M059J (cell line): Measurements from ENCODE around the gene TNS1. TPM values are rescaled to one million over a fixed set of nuclear protein-coding genes. Genes with fewer than 3 reads are reported as not detected.
"Not testable (repeated sequence)": the region's sequence is repeated elsewhere in the genome, so short reads cannot be mapped to it uniquely, and the experiment has no call there.

Source experiments
- DNase-seq: peaks from one replicate; pipeline ENCODE4 v3.0.0-alpha.2; 2012; ENCODE audit warnings: low read depth
- total RNA-seq: library from RNA; depleted of rRNA; stranded (reverse); fragments of >200 nt; shearing (Covaris generic); gene quantifications from 2 replicates; pipeline ENCODE4 v1.2.3, GENCODE V29; 2014

Gene TNS1
- total RNA-seq, 1 experiment from 2014 or later = 2.6 TPM

GRCh38 chr2:218029366-218030360 lies 26.9 kb upstream of the TNS1 start:
- no peak for DNase-seq

DNA sequence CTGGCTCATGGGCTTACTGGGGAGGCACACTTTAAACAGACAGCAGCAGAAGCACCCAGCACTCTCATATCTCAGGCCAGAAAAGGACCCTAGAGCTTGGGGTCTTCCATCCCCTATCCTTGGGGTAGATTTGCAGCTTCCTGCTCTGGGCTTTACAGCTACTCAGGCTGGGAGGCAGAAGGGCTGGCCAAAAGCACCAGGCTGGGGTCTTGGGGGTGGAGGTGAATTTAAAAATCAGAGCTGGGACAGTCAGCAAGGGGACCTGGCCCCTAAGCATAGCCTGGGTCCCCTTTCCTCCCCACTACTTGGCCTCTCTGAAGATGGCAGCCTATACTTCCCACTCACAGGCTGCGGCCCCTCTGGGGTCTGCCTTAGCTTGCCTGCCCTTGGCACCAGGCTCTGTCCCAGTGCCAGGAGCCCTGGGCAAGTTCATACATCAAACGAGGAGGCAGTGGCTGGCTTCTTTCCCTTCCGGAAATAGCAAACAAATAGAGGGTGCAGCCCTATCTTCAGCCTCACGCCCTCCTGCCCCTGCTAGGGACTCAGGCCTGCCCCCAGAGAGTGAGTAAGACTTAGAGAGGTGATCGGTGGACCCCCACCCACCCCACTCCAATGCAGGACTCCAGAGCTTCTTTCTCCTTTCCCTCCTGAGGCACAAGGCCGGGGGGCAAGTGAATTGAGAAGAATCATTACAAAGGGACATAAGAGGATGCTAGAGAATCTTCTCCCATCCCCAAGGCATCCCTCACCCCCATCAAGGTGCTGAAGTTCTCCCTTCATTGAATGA lies 26.0 kb upstream of the TNS1 start:
- DNase-seq = no peak

GRCh38 chr2:218028189-218028495 lies 25.3 kb upstream of the TNS1 start:
- DNase-seq = no peak

GRCh38 chr2:218027426-218028188 lies 24.8 kb upstream of the TNS1 start:
- DNase-seq = no peak

DNA sequence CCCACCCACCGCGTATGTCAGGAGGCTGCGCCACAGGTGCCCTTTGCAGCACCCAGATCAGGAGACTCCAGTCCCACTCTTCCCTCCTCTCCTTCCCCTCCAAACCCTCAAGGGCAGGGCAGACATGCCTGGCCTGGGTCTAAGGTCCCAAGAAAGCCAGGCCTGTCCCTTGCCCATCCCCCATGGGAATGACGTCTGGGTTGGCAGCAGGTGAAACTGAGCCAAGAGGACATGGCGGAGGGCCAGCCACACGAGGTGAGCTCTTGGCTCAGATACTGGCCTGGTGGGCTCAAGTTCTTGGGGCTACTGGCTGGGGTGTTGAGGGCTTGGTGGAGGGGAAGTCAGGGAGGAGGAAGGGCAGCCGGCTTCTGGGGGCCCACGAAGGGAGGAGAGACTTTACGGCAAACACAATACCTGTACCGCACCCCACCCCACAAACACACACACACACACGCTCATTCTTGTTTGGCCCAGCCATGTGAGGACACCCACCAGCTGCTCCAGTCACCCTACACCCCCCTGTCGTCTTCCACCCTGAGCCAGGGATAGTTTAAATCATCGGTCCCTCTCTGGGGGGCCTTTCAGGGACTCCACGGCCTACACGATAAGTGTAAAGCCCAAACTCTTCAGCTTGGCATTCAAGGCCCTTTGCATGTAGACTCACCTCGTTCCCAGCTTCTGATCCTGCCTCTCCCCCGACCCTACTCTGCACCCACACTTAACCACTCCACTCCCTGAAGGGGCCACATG lies 24.1 kb upstream of the TNS1 start:
- DNase-seq = no peak

- DNase-seq = no peak
Observed at GRCh38 chr2:218026244-218026643, 23.4 kb upstream of the TNS1 start.

- DNase-seq = no peak
Observed at GRCh38 chr2:218024871-218025270, 22.1 kb upstream of the TNS1 start.

DNA sequence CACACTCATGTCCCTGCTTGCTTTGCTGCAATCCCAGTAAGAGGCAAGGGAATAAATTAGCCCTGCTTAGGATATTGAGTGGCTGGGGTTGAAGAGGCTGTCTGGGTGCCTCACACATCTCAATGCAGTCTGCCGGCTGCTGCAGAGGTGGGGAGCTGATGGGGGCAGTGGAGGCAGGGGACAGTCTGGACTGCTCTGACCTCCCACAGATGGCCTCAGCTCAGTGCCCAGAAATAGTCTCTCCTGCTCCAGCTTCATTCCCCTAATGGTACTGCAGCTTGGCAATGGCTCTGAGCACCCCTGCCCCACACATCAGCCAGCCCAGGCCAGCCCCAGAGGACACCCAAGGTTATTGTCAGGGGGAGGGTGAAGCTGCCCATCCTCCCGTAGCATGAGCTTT lies 21.5 kb upstream of the TNS1 start:
- DNase-seq = no peak

DNA sequence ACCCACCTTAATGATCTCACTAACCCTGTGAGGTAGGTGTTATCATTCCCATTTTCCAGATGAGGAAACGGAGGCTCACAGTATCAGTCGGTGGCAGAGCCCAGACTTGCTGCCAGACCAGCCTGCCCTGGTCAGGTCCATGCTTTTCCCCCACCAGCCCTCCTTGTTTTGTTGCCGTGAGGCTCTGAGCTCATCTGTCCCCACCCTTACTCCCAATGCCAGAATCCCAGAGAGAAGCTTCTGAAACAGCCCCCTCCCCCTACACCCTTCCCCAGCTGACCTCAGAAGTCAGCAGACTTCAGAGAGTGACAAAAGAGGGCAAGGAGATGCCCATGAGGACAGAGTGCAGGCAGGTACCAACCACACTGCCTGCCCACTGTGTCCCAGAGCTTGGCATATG lies 20.8 kb upstream of the TNS1 start:
- no peak for DNase-seq

DNA sequence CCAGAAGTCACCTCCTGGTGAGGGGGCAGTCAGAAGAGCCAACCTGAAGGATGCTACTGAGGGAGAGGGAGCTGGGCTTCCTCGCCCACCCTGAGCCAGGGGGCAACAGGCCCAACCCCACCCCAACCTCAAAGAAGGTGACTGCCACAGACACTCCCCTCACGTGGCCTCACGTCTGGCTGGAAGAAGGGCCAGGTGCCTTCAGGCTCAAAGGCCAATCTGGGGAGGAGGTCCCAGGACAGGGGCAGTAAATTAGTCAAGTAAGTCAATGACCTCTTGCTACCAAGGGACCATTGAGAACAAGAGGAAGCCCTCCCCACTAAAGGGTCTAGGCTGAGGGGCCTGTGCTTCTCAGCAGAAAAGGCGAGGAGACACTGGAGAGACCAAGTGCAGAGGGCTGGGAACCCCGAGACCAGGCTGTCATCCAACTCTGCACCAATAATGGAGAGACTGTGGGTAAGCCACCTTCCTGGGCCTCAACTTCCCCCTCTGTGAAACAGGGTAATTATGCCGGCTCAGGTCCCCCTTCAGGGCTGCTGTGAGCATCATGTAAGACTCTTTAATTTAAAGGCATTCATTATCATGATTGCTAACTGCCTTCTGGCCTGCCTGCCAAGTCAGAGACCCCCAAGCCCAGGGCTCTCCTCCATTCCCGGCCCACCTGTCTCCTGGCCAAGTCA lies 20.2 kb upstream of the TNS1 start:
- no peak for DNase-seq

DNA sequence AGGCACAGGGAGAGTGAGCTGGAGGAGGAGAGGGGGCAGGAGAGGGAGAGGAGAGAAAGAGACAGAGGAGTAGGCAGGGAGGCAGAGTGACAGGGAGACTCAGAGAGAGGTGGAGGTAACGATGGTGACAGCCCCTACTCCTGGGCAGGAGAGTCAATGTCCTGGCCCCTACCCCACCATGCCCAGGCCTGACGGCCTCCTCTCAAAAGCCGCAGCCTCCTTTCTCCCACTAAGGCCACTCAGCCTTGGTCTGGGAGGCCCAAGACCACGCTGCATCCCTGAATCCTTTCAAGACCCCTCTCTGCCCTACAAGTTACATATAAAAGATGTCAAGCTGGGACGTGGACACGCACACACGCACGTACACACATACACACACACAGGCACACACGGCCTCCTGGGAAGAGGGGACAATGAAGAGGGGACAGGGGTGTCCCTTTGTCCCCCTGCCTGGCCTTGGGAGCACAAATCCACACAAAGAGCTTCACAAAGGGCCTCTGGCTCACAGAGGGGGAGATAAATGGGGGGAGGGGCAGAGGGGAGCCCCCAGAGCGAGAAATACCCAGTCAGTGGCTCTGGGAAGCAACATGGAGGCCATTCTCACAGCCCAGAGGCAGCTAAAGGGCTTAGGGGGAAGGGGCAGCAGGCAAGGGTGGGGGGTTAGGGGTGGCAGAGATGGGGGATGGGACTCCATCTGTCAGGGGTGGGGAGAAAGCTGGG lies 19.5 kb upstream of the TNS1 start:
- no peak for DNase-seq

DNA sequence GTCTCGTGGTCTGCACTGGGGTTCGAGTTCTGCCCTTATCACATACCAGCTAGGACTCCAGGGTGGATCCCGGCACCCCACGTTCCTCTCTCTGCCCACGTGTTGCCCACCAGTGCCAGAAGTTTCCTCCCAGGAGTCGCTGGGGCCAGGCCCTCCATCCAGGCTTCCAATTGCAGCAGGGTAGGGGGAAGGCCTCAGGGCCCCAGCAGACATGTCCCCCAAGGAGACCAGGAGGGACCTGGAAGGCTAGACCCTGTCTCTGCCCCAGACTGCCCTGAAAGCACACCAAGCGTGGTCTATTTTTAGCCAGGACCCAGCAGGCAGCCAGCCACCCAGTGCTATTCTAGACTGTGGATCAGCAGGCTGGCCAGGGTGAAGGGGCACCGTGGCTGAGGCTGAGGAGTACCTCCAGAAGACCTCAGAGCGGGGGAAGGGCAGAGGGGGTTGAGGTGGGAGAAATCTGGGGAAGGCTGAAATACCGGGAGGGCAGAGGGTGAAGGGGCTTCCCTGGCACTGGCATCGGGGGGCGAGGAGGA lies 18.8 kb upstream of the TNS1 start:
- no peak for DNase-seq

DNA sequence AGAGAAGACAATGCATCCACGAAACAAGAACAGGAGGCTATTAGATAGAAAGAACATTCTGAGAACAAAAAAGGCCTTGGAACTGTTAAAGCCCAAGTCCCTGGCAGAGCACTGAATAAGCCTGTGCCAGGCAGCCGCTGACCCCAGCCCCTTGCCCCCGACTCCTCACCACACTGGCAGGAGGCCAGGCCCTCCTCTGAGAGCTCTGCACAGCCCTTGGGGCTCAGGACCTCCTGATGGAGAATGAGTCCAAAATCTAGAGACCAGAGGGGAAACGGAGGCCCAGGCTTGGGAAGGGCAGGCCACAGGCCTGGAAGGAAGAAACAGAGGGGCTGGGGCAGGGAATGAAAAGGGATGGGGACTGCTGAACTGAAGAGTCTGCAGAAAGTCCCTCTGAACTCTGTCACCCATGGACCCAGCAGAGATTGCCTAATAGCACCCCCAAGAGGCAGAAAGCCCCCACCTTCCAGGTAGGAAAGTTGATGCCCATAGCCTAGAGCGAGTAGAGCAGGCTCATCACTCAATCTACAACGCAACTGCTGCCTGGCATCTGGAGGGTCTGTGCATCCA lies 18.3 kb upstream of the TNS1 start:
- DNase-seq = no peak

- DNase-seq = no peak
Observed at GRCh38 chr2:218020281-218020680, 17.5 kb upstream of the TNS1 start.

DNA sequence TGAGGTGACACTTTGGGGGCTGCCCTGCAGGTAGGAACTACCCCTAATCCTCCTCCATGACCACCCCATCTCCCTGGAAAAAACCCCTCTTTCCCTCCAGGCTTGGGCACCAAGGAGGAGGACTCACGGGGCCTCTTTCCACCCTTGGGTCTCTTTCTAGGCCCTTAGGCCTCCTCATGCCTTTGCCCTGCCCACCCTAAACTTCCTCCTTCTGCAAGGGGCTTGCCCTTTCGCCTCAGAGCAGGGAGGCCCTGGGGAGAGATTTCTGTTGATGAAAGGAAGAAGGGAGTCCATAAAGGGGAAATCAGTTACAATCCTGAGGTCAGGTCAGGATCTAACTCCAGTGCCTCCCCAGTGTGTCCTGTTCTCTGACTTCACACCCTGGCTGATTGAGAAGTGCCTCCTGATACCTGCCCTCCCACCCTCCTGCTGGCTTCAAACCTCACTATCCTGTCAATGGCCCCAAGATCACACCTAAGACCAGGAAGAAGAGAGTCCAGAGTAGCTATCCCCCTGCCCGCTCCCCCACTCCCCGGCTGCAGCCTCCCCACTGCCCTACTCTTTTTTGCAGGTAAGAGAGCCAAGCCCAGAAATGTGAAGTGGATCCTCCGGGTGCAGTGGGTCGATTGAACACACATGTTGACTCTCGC lies 16.7 kb upstream of the TNS1 start:
- DNase-seq = no peak

GRCh38 chr2:218018842-218019125 lies 16.0 kb upstream of the TNS1 start:
- DNase-seq = not testable (repeated sequence)

- DNase-seq = no peak
Observed at GRCh38 chr2:218017211-218018053, 14.6 kb upstream of the TNS1 start.

DNA sequence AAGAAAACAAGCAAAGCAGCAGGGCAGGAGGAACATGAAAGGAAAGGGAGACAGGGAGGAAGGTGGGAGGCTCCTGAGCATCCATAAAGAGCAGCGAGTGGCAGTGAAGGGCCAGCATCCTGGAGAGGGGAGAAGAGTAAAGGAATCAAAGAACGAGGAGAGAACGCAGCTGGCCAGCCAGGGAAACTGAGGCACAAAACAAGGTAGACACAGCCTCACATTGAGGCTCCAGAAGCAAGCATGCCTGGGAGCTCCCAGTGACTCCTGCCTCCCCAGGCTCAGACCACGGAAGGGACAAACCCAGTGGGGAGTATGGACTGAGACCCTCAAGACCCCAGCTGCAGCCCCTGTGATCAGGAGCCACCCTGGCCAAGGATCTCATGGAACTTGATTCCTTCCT lies 14.0 kb upstream of the TNS1 start:
- DNase-seq = no peak
